Gastroesophageal sphincter (tissue), 4 donors: ENCODE results near the gene MESP2. TPM values are rescaled to one million over a fixed set of nuclear protein-coding genes. Genes with fewer than 3 reads are reported as not detected.
A peak's percentile ranks its signal among the peaks of the same experiment; 100 is the strongest.

ENCODE experiments used
- ATAC-seq: fragments of 150-250 bp; one replicate; pipeline ENCODE4 v1.9.1; 2016; ENCODE audit warnings: mild to moderate bottlenecking, moderate library complexity
- H3K27ac ChIP-seq, 4 donors: fragments of 200-600 bp; sonication (generic) in 3 of 4; 1 replicate in 3 of 4; 2 replicates in 1 of 4; pipeline ENCODE4 v1.5.1; 2016 to 2019
- H3K27me3 ChIP-seq: fragments of 200-600 bp; sonication (generic); one replicate; pipeline ENCODE4 v1.5.1; 2019
- H3K36me3 ChIP-seq, 2 donors: fragments of 200-600 bp; sonication (generic); one replicate each; pipeline ENCODE4 v1.5.1; 2019; ENCODE audit warnings: control low read depth in 1 of 2
- H3K4me1 ChIP-seq, 3 donors: fragments of 200-600 bp; sonication (generic); 1 replicate in 2 of 3; 2 replicates in 1 of 3; pipeline ENCODE4 v1.5.1; 2016 to 2019; ENCODE audit warnings: control low read depth in 2 of 3
- H3K4me3 ChIP-seq, 2 donors: fragments of 200-600 bp; sonication (generic); one replicate each; pipeline ENCODE4 v1.5.1; 2019; ENCODE audit warnings: mild to moderate bottlenecking in 1 of 2, moderate library complexity in 1 of 2
- H3K9me3 ChIP-seq, 3 donors: fragments of 200-600 bp; sonication (generic); one replicate each; pipeline ENCODE4 v1.5.1; 2017 to 2019; ENCODE audit warnings: control low read depth in 2 of 3
- CTCF ChIP-seq, 4 experiments: fragments of 200-600 bp in 2 of 4; fragments of 450-650 bp in 2 of 4; sonication (generic) in 1 of 4; IDR thresholded peaks; one replicate each; pipeline ENCODE4 v1.5.1; 2017 to 2019; ENCODE audit warnings: antibody characterized with exemption in 4 of 4, mild to moderate bottlenecking in 2 of 4, moderate library complexity in 2 of 4
- EP300 ChIP-seq: sonication (generic); formaldehyde crosslinking; IDR thresholded peaks from one replicate; pipeline ENCODE4 v1.6.1; 2017; ENCODE audit warnings: antibody characterized with exemption, mild to moderate bottlenecking
- POLR2A ChIP-seq, 2 donors: fragments of 450-650 bp; IDR thresholded peaks; one replicate each; pipeline ENCODE4 v1.6.1; 2017; ENCODE audit warnings: antibody characterized with exemption in 2 of 2, mild to moderate bottlenecking in 2 of 2, moderate library complexity in 1 of 2
- POLR2AphosphoS5 ChIP-seq: sonication (generic); formaldehyde crosslinking; IDR thresholded peaks from one replicate; pipeline ENCODE4 v1.6.1; 2017; ENCODE audit warnings: antibody characterized with exemption
- WGBS, 2 donors: methylation state at CpG; one replicate each; pipeline ENCODE4 v1.1.5; 2018; ENCODE audit warnings: low coverage in 1 of 2; 5-methylcytosine and 5-hydroxymethylcytosine counted together
- total RNA-seq, 4 donors: library from RNA; depleted of rRNA; stranded (reverse); fragments of >200 nt; gene quantifications; one replicate each; pipeline ENCODE4 v1.1.0, GENCODE V29; 2016

The MESP2 gene
- total RNA-seq, 4 donors from 2014 or later: not detected

GRCh38 chr15:89810837-89811236 lies 34.7 kb downstream of the MESP2 start:
- peaks cover 0 to 10% (median 0%) of the 10 kb centered on the region in 3 donors for H3K9me3 ChIP-seq
- H3K27ac ChIP-seq: no peak overlapping the region
- no peak for TF ChIP-seq EP300
- no peak for TF ChIP-seq CTCF (IDR thresholded peaks at IDR 0.05)
- TF ChIP-seq POLR2A (IDR thresholded peaks at IDR 0.05): no peak
- TF ChIP-seq POLR2AphosphoS5: no peak
- peaks cover 31% of the 10 kb centered on the region for H3K27me3 ChIP-seq
- 81 to 100% methylated on average over 4 of the region's 7 CpGs for WGBS, 2 donors
- no peaks in the 10 kb centered on the region for H3K36me3 ChIP-seq
- peaks cover 0 to 26% (median 9%) of the 10 kb centered on the region in 3 donors for H3K4me1 ChIP-seq
- ATAC-seq: no peak
- no peak overlapping the region for H3K4me3 ChIP-seq

- H3K27ac ChIP-seq: peak overlapping the region in 2 of 4 donors; percentile 57 to 73
- WGBS, 2 donors: 58% methylated on average over 3 of the region's 8 CpGs; no CpG with 5 or more reads in 1 of the 2 donors
- TF ChIP-seq POLR2A (IDR thresholded peaks at IDR 0.05) (no peak), CTCF (IDR thresholded peaks at IDR 0.05) (no peak), POLR2AphosphoS5 (no peak), EP300 (no peak)
- peaks cover 45% of the 10 kb centered on the region for H3K27me3 ChIP-seq
- ATAC-seq: peak; percentile 86
- H3K4me3 ChIP-seq: no peak overlapping the region
- no peaks in the 10 kb centered on the region for H3K36me3 ChIP-seq
- H3K4me1 ChIP-seq: peaks cover 0 to 26% (median 9%) of the 10 kb centered on the region in 3 donors
- peaks cover 0 to 18% (median 0%) of the 10 kb centered on the region in 3 donors for H3K9me3 ChIP-seq
Measured at GRCh38 chr15:89812011-89812846, 36.1 kb downstream of the MESP2 start.

- H3K4me3 ChIP-seq: no peak overlapping the region
- WGBS, 2 donors: 100% methylated on average over 1 of the region's 7 CpGs; no CpG with 5 or more reads in 1 of the 2 donors
- H3K9me3 ChIP-seq: peaks cover 0 to 18% (median 0%) of the 10 kb centered on the region in 3 donors
- peak overlapping the region in 2 of 4 donors; percentile 57 to 73 for H3K27ac ChIP-seq
- peaks cover 52% of the 10 kb centered on the region for H3K27me3 ChIP-seq
- ATAC-seq: no peak
- H3K4me1 ChIP-seq: peaks cover 0 to 26% (median 9%) of the 10 kb centered on the region in 3 donors
- no peaks in the 10 kb centered on the region for H3K36me3 ChIP-seq
- no peak for TF ChIP-seq POLR2AphosphoS5
- no peak for TF ChIP-seq POLR2A (IDR thresholded peaks at IDR 0.05)
- no peak for TF ChIP-seq CTCF (IDR thresholded peaks at IDR 0.05)
- TF ChIP-seq EP300: no peak
Measured at GRCh38 chr15:89812847-89813320, 36.8 kb downstream of the MESP2 start.

GRCh38 chr15:89813381-89814111 lies 37.4 kb downstream of the MESP2 start:
- H3K4me3 ChIP-seq: peak overlapping the region in 1 of 2 donors; percentile 56
- ATAC-seq: no peak
- H3K27me3 ChIP-seq: peaks cover 58% of the 10 kb centered on the region
- H3K9me3 ChIP-seq: peaks cover 0 to 18% (median 0%) of the 10 kb centered on the region in 3 donors
- H3K27ac ChIP-seq: peak overlapping the region in 2 of 4 donors; percentile 43 to 73
- H3K36me3 ChIP-seq: no peaks in the 10 kb centered on the region
- 80% methylated on average over 2 of the region's 13 CpGs; no CpG with 5 or more reads in 1 of the 2 donors for WGBS, 2 donors
- TF ChIP-seq POLR2A (IDR thresholded peaks at IDR 0.05): no peak
- TF ChIP-seq CTCF (IDR thresholded peaks at IDR 0.05): no peak
- no peak for TF ChIP-seq POLR2AphosphoS5
- no peak for TF ChIP-seq EP300
- H3K4me1 ChIP-seq: peaks cover 0 to 25% (median 9%) of the 10 kb centered on the region in 3 donors
